NCI-H1092 treated with DMSO at 0.1 percent for 48 hours (cell line): ENCODE results near the gene RBM33.
A peak's percentile ranks its signal among the peaks of the same experiment; 100 is the strongest.

ENCODE experiments used
- DNase-seq: peaks from one replicate; lab custom pipeline; 2025; lab: John Stamatoyannopoulos, UW

RBM33 gene

GRCh38 chr7:155629171-155629570, 15.3 kb upstream of the RBM33 start:
- DNase-seq = no peak

GRCh38 chr7:155631155-155631554, 13.3 kb upstream of the RBM33 start:
- no peak for DNase-seq

DNA sequence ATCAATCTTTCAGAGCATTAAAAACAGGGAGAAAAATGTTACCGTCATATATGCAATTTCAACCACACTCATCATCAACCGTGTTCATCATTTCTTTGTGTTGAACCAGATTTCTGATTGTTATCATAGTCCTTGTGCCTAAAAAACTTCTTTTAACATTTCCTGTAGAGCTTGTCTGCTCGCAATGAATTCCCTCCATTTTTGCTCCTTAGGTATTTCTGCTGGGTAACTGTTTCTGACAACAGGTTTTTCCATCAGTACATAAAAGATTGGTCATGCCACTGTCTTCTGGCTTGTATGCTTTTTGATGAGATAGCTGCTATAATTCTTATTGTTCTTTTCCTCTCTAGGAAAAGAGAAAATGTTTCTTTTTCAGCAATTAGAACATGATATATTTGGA, 8.6 kb upstream of the RBM33 start:
- no peak for DNase-seq

DNA sequence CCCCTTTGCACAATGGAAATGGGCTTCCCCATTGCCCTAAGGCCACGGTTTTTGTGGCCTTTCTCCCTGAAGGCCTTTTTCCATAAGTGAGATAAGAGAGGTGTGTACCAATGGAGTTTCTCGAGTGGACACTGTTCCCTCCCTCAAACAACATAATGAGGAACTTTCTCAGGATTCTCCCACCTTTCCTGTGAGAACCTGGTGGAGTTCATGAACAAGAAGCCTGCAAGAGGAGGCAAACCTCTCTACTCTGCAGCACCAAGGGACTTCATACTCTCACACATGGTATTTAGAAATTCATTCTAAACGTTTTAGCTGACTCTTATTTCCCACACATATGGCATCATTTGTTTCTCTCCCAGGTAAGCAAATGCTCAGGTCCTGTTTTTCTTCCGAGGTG, 7.3 kb upstream of the RBM33 start:
- DNase-seq = no peak

DNA sequence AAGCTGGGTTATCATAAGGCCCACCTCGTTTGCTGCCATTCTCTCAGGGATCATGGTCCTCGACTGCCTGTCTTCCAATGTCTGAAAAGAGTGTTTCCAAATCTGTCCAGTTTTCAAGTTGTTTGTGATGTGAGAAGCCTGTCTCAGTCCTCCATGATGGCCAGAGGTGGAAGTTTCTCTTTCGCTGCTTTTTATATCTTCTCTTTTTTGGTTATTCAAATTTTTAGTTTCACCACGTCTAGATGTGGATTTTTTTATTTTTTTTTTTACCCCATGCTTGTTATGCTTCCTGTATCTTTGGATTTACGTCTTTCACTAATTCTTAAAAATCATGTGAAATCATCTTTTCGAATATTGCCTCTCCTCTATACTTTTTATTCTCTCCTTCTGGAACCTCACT, 6.1 kb upstream of the RBM33 start:
- DNase-seq = no peak

GRCh38 chr7:155639958-155640520, 4.4 kb upstream of the RBM33 start:
- no peak for DNase-seq

GRCh38 chr7:155640629-155641028, 3.8 kb upstream of the RBM33 start:
- DNase-seq = no peak

DNA sequence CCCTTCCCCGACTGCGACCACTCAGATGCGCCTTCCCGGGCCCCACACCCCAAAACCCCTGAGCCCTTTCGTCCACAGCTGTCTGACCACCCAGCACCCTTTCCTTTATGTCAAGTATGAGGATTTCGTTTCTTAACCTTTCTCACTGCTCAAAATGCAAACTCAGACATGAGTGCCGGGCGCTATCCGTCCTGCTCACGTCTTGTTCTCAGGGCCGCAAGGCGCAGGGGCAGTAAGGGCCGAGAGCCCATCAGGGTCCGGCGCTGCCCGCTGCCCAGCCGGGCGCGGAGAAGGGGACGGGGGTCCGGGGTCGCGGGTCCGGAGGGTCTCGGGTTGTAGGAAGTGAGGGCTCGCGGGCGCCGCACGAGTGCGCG, 670 bp upstream of the RBM33 start:
- DNase-seq = peak; percentile 43

DNA sequence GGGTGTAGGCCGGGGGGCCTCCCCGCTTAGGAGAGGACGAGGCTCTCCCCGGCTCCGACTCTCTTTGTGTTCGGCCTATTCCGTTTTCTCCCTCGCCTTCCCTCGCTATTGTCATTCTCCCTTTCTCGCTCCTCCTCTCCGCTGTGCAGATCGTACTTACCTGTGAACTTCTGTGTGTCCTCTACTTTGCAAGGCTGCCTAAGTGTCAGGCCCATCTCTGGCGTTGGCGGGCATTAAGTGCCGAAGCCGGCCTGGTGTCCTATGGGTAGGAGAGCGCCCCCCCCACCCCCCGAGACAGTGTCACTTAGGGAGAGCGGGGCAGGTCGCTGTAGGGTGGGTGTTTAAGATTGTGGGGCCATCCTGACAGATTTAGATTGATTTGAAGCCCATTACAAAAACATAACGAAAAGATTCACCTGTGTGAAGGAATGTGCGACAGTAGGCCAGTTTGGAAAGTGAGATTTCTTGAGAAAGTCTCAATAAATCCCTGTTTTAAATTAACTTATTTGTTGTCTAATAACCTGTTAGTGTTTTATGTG, 579 bp downstream of the RBM33 start:
- peak; percentile 61 for DNase-seq

- no peak for DNase-seq
Observed at GRCh38 chr7:155645662-155646061, 1.2 kb downstream of the RBM33 start.

- DNase-seq = no peak
Observed at GRCh38 chr7:155646669-155647068, 2.2 kb downstream of the RBM33 start.

- no peak for DNase-seq
Observed at GRCh38 chr7:155647302-155647701, 2.8 kb downstream of the RBM33 start.

DNA sequence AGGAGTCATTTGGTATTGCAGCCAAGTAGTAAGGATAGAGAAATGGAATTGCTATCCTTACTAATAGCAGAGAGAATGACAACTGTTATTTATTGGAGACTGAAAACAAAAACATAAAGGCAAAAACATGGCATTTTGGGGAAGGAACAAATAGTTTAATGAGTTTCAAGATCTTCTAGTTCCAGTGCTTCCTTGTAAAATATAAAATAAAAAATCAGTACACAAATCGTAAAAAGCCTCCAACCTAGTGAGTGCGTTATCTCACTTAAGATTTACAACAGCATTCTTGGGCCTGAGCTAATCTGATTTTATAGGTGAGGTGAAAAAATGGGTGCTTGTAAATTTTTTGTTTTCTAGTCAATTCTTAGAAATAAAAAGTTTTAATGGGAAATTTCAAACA, 3.3 kb downstream of the RBM33 start:
- no peak for DNase-seq

GRCh38 chr7:155648752-155649339, 4.4 kb downstream of the RBM33 start:
- no peak for DNase-seq

GRCh38 chr7:155649588-155649987, 5.1 kb downstream of the RBM33 start:
- DNase-seq = no peak

DNA sequence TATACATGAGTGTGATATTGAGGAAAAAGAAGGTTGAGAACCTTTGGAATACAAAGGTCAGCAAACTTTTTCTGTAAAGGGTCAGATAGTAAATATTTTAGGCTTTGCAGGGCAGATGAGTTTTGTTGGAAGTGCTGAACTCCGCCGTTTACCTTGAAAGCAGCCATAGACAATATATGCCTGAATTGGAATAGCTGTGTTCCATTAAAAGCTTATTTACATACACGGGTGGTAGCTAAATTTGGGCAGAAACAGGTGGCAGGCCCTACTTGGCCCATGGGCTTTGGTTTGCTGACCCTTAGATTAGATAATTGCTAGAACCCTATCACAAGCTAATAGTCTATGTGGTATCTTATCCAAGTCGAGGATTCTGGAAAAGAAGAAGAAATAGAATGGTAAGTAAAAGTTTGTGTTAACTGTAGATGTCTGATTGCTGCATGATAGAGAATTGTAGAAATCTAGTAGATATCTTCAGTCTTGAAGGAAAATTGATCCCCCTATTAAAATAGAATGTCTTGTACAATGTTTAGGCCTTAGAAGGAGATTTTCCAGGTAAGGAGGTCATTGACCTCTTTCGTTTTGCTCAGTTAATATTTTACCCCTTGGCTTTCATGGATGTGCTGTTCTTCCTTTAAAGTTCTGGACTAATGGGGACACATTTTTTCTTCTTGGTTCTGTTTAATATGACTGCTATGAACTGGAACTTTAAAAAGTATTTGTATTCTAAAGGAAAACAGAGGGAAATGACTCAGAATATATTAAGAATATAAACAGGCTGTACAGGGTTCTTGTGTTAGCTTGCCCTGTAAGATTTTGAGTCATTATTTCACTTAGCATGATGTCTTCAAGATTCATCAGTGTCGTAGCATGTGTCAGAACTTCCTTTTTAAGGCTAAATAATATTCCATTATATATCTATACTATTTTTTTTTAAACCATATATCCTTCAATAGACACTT, 8.0 kb downstream of the RBM33 start:
- no peak for DNase-seq

GRCh38 chr7:155653803-155654202, 9.3 kb downstream of the RBM33 start:
- no peak for DNase-seq

DNA sequence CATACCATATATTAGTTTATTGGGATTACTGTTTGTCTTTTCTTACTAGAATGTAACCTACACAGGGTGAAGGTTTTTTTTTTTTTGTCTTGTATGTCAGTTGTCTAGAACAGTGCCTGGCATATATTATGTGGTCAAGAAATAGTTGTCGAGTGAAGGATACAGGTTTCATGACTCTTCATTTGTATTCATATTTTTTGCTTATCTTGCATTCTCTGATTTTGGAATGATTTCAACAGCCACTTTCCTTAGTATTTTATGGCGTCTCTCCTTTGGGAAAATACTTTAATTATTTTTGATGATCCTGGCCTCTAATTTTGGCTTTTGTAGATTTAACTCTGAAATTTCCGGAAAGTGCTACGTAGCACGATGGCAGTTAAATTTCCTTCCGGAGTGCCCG, 12.4 kb downstream of the RBM33 start:
- DNase-seq = no peak

GRCh38 chr7:155660059-155660757, 15.7 kb downstream of the RBM33 start:
- no peak for DNase-seq

DNA sequence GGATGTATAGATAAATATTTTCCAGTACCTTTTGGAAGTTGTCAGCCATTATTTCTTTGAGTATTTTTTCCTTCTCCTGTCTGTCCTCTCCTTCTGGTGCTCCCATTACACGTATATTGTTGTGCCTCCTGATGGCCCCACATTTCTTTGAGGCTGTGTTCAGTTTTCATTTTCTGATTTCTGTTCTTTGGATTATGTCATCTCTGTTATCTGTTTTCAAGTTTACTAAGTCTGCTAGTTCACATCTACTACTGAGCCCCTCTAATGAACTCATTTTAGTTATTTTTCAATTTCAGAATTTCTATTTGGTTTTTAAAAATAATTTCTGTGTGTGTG, 16.3 kb downstream of the RBM33 start:
- DNase-seq = no peak

DNA sequence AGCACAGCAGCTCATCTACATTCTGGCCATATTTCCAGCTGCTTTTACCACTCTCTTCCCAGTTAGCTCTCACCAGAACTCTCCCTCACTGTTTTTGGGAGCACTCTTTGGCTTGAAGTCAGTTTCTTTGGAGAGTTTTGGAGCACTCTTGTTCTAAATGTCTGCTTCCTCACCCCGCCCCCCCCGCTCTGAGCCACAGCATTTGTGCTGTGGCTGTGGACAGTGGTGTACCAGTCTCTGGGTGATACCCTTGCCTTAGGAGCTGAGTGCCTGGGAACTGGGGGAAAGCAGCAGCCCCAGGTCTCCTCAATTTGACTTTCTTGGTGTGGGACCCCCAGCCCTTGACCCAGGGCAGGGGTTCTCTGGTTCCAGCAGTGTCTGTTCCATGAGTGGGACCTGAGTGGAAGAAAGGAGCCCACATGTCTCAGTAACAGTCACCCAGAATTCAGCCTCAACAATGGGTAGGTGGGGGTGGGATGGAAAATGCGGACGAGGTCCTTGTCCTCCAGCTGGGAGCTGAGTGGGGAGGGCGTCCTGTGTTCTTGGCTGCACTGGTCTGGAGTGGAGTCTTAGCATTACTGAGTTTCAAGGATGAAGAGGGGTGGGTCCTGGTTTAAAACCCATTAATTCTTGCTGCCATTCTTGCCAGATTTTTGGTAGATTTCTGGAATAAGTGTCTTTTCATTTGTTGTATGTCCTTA, 18.0 kb downstream of the RBM33 start:
- no peak for DNase-seq

DNA sequence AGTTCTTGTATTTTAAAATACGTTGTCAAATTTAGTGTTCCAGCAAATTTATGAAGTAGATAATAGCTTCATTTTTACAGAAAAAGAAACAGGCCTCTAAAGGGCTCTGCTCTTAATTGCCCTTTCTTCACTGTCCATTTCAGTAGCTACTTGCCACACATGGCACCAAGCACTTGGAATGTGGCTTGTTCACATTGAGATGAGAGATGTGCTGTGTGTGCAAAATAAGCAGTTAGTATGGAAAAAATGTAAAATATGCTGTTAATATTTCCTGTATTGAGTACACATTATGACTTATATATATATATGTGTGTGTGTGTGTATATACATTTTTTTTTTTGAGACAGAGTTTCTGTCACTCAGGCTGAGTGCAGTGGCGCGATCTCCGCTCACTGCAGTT, 19.5 kb downstream of the RBM33 start:
- no peak for DNase-seq
